GM18951 (cell line): ENCODE results near the gene IFI27L1.
A peak's percentile ranks its signal among the peaks of the same experiment; 100 is the strongest.

ENCODE experiments used
- POLR2A ChIP-seq: IDR thresholded peaks from 4 replicates; pipeline ENCODE4 v1.6.1; 2011; ENCODE audit warnings: mild to moderate bottlenecking; ENCODE audit not compliant: insufficient read length, insufficient read depth; ENCODE audit errors: extremely low read depth
- in situ Hi-C: fragments of 300-500 bp; cut with MboI; formaldehyde crosslinking; loops from one replicate; pipeline ENCODE4 v1.12.0; 2022; ENCODE audit warnings: low sequenced_read_pairs, mixed read lengths, inconsistent platforms; ENCODE audit not compliant: unreplicated experiment

IFI27L1 gene

DNA sequence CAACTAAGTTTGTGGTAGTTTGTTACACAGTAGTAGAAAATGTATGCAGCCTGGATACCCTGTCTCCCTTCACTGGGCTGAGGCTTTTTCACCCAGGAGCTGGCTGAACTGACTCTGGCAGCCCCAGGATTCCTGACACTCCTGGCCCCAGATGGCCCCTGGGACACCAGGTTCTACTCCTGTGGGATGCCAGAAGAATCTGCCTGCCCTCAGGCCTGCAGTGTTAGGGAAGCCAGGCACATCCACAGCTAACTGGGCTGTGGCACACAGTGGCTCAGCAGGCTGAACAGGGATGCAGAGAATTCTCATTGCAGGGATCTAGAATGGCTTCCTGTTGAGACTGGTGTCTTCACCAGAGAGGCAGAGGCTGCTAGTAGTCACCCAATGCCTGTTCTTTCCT lies 38.0 kb downstream of the IFI27L1 start:
- TF ChIP-seq POLR2A = no peak
- in situ Hi-C loops = no loop called here

DNA sequence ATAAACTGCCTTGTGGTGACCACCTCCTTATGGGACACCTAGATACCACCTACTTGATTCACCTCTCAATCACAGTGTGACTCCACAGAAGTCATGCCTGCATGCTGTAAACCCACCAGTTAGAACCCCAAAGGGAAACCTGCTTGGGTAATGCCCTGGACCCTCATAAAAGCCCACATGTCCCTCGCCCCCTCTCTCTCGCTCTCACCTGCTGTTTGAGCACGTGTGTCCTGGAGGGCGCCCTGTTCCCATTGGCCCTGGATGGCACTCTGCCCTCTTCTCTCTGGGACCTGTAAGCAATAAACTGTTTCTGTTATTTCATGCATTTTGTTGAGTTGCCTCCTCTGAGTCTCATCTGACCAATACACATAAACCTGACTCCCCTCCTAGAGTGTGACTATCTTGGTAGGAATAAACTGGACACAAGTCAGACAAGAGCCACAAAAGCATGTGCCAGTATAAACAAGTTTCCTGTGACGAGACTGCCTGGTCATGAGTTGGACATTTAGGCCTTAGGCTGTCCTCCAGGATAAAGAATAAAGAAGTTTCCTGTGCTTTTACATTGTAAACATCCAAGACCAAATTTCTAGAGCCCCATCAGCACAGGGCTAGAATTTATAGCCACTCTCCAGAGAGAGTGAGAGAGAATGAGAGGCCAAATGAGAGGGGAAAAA lies 39.7 kb downstream of the IFI27L1 start:
- no peak for TF ChIP-seq POLR2A
- in situ Hi-C loops = no loop called here

GRCh38 chr14:94121485-94121884 lies 40.4 kb downstream of the IFI27L1 start:
- TF ChIP-seq POLR2A = no peak
- in situ Hi-C loops = no loop called here

DNA sequence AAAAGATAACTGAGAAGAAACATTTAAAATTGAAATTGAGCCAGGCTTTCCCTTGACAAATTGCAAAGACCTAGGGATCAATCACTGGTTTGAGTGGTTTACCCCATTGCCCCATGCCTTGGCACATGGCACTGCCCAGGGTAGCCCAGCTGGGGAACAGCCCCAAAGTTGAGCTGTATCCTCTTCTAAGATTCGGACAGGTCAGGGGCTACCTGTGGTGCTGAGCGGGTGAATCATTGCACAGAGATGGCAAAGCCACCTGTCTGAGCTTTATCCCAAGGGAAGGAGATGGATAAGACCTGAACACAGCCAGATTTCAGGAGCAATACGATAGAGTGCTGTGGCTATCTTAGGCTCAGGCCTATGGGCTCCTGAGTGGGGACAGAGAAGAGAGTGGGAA lies 41.3 kb downstream of the IFI27L1 start:
- in situ Hi-C loops = no loop called here
- no peak for TF ChIP-seq POLR2A

GRCh38 chr14:94123296-94123695 lies 42.2 kb downstream of the IFI27L1 start:
- in situ Hi-C loops = no loop called here
- TF ChIP-seq POLR2A = no peak

- in situ Hi-C loops = no loop called here
- no peak for TF ChIP-seq POLR2A
Measured at GRCh38 chr14:94123868-94124267, 42.8 kb downstream of the IFI27L1 start.

GRCh38 chr14:94124582-94125377 lies 43.7 kb downstream of the IFI27L1 start:
- in situ Hi-C loops = no loop called here
- TF ChIP-seq POLR2A = no peak

GRCh38 chr14:94125659-94126418 lies 44.7 kb downstream of the IFI27L1 start:
- in situ Hi-C loops = no loop called here
- TF ChIP-seq POLR2A = no peak

GRCh38 chr14:94126419-94126677 lies 45.2 kb downstream of the IFI27L1 start:
- no peak for TF ChIP-seq POLR2A
- in situ Hi-C loops = no loop called here

DNA sequence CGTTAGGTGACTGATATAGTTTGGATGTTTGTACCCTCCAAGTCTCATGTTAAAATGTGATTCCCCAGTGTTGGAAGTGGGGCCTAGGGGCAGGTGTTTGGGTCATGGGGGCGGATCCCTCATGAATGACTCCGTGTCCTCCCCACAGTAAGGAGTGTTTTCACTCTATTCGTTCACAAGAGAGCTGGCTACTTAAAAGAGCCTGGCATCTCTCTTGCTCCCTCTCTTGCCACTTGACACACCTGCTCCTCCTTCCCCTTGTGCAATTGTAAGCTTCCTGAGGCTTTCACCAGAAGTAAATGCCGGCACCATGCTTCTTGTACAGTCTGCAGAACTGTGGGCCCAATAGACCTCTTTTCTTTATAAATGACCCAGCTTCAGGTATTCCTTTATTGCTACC lies 45.7 kb downstream of the IFI27L1 start:
- in situ Hi-C loops = no loop called here

GRCh38 chr14:94127330-94127729 lies 46.2 kb downstream of the IFI27L1 start:
- in situ Hi-C loops = no loop called here
- TF ChIP-seq POLR2A = no peak

More for the DNA sequence above, 45.7 kb downstream of the IFI27L1 start:
- no peak for TF ChIP-seq POLR2A

GRCh38 chr14:94128216-94128839 lies 47.2 kb downstream of the IFI27L1 start:
- no peak for TF ChIP-seq POLR2A
- in situ Hi-C loops = no loop called here

DNA sequence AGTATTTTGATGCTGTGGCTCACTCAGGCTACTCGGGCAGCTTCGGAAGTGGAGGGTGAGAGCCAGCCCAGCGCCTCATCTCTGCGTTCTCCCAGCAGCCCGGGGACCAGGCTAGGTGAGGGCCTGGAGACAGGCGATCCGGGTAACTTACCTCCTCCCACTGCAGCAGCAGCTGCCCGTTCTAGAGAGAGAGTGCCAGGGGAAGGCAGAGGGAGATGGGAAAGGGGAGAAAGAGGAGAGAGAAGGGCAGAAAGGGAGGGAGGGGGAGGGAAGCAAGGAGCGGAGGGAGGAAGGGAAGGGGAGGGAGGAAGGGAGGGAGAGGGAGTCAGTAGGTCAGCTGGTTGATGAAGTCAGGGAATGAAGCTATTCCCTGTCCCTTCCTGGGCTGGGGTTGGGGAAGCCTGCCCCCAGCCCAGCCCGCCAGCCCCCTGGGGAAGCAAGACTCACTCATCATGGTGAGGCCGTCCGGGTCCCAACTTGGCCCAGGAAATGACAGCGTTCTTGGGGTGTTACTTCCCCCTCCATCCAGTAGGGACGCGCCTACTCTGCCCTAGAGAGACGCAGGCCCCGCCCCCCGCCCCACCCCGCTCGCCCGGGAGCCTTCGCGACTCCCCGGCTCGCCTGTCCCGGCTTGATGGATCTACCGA lies 48.1 kb downstream of the IFI27L1 start, which contains the start of gene IFI27L2:
Gene IFI27L2, minus strand, starts transcription at position 494 of the 647 bp plus-strand sequence. Its CDS starts 40 bp downstream, at position 454.
- peak; percentile 77 for TF ChIP-seq POLR2A
- in situ Hi-C loops = no loop called here
